Measurements from ENCODE around the gene LDLRAD1.
"Not testable (repeated sequence)": the region's sequence is repeated elsewhere in the genome, so short reads cannot be mapped to it uniquely, and the experiment has no call there.

Gene LDLRAD1

GRCh38 chr1:53992085-53992874 is 25.7 kb downstream of the LDLRAD1 start:
- no peak for DNase-seq (ENCODE audit: low read depth in 3 of 3, low spot score in 1 of 3)

DNA sequence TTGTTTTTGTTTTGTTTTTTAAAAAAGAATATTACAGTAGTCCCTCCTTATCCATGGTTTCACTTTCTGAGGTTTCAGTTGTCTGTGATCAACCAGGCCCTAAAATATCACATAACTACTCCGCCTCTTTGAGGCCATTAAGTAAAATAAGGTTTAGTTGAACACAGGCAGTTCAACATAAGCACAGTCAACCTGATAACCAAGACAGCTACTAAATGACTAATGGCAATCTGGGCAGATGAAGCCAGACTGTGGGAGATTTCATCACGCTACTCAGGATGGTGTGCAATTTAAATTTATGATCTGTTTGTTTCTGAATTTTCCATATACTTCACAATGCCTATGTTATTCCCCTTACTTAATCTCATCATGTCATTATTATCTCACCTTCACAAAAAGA is 30.1 kb downstream of the LDLRAD1 start:
- DNase-seq (ENCODE audit: low read depth in 3 of 3, low spot score in 1 of 3), result no peak

GRCh38 chr1:53986458-53986857 is 31.5 kb downstream of the LDLRAD1 start:
- no peak for DNase-seq (ENCODE audit: low read depth in 3 of 3, low spot score in 1 of 3)

DNA sequence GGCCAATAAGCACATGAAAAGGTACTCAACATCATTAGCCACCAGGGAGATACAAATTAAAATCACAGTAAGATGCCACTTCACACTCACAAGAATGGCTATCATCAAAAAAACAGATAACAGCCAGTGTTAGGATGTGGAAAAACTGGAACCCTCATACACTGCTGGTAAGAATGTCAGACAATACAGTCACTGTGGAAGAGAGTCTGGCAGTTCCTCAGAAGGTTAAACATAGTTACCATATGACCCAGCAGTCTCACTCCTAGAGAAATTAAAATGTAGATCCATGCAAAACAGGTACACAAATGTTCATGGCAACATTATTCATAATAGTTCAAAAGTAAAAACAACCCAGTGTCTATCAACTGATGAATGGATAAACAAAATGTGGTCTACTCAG is 33.3 kb downstream of the LDLRAD1 start:
- no peak for DNase-seq (ENCODE audit: low read depth in 3 of 3, low spot score in 1 of 3)

- DNase-seq (ENCODE audit: low read depth in 3 of 3, low spot score in 1 of 3), result no peak
Observed at GRCh38 chr1:53982763-53983104, 35.3 kb downstream of the LDLRAD1 start.

DNA sequence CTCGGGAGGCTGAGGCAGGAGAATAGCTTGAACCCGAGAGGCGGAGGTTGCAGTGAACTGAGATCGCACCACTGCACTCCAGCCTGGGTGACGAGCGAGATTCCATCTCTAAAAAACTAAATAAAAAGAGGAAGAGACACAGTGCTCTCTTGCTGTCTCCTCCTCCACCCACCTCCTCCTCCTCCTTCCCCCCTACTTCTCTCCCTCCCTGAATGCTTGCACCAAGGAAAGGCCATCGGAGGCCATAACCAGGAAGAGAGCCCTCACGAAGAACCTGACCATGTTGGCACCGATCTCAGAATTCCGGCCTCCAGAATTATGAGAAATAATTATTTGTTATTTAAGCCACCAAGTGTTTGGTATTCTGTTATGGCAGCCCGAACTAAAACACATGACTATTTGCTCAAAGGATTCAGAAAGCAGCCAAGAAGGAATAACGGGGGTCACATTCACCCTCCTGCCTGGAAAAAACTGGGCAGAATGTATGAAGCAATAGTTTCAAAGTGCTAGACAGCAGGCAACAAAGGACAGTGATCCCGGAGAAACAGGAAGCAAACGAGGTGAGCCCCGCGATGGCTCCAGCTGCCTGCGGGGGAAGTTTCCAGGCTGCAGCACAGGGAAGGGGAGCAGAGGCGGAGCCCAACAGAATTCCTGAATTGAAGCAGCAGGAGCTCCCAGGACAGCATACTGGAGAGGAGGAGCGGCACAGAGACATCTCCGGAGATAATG is 35.8 kb downstream of the LDLRAD1 start:
- DNase-seq (ENCODE audit: low read depth in 3 of 3, low spot score in 1 of 3), result no peak

- no peak for DNase-seq (ENCODE audit: low read depth in 3 of 3, low spot score in 1 of 3)
Observed at GRCh38 chr1:53981220-53981619, 36.8 kb downstream of the LDLRAD1 start.

- DNase-seq (ENCODE audit: low read depth in 3 of 3, low spot score in 1 of 3), result no peak
Observed at GRCh38 chr1:53979712-53980450, 38.1 kb downstream of the LDLRAD1 start.

DNA sequence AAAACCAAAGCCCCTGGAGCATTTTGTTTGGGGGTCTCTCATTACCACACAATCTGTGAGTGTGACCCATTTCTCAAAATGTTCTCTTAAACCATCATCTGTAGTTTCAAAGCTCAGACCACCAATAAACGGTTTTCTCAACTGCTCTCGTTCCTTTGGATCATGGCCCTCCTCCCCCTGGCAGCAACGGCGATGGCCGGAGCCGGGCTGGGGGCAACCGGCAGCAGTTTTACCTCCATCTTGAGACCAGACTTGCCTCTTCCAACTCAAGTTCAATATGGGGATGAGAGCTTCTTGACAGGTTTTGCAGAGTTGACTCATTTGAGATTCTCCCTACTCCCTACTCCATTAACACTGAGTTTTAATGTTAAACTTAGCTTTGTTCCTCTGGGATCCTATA is 42.1 kb downstream of the LDLRAD1 start:
- no peak for DNase-seq (ENCODE audit: low read depth in 3 of 3, low spot score in 1 of 3)

GRCh38 chr1:53971718-53972117 is 46.3 kb downstream of the LDLRAD1 start:
- DNase-seq (ENCODE audit: low read depth in 3 of 3, low spot score in 1 of 3), result no peak

- DNase-seq (ENCODE audit: low read depth in 3 of 3, low spot score in 1 of 3), result not testable (repeated sequence)
Observed at GRCh38 chr1:53969323-53969722, 48.7 kb downstream of the LDLRAD1 start.

DNA sequence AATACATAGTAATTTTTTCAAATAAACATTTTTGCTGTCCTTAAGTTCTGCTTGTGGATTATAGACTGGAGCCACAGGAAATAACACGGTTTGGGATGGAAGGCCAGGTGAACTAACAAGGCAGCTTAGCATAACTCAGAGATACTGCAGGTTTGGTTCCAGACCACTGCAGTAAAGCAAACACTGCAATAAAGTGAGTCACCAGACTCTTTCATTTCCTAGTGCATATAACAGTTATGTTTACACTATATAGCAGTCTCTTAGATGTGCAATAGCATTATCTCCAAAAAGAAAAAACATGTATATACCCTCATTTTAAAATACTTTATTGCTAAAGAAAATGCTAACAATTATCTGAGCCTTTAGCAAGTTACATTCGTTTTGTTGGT is 49.9 kb downstream of the LDLRAD1 start:
- no peak for DNase-seq (ENCODE audit: low read depth in 3 of 3, low spot score in 1 of 3)

GRCh38 chr1:53967409-53968124 is 50.4 kb downstream of the LDLRAD1 start:
- no peak for DNase-seq (ENCODE audit: low read depth in 3 of 3, low spot score in 1 of 3)

GRCh38 chr1:53966794-53967193 is 51.2 kb downstream of the LDLRAD1 start:
- DNase-seq (ENCODE audit: low read depth in 3 of 3, low spot score in 1 of 3), result no peak

DNA sequence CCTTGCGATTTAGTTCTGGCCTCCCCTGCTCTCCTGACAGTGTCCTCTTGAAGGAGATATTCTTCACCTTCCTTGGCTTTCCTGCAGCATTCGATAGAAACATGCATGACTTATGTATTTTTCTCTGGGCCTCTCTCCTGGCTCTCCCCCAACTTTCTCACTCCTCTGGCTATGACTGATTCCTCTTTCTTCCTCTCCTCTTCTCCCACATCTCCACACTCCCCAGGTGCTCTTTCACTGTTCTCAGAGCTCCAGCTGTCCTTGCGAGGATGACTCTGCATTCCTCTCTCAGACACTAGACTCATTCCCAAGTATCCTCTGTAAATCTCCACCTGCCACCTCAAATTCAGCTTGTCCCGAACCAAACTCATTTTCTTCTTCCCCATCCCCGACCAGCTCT is 53.9 kb downstream of the LDLRAD1 start:
- no peak for DNase-seq (ENCODE audit: low read depth in 3 of 3, low spot score in 1 of 3)

DNA sequence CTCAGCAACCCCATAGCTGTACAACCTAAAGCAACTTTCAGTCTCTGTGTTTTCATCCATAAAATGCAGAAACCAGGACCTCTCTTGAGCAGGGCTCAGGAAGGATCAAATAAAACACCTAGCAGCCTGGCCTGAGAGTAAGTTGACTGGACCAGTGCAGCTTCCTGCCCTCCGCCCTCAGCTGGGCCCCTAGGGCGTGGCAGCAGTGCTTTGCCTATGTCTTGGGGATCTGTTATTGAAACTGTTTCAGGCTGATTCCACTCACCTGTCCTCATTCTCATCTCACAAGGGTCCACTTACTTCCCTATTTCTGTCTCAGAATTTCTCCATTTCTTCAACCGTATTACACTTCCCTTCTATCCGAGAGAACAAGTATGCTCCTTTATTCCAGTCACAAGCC is 54.5 kb downstream of the LDLRAD1 start:
- DNase-seq (ENCODE audit: low read depth in 3 of 3, low spot score in 1 of 3), result no peak

DNA sequence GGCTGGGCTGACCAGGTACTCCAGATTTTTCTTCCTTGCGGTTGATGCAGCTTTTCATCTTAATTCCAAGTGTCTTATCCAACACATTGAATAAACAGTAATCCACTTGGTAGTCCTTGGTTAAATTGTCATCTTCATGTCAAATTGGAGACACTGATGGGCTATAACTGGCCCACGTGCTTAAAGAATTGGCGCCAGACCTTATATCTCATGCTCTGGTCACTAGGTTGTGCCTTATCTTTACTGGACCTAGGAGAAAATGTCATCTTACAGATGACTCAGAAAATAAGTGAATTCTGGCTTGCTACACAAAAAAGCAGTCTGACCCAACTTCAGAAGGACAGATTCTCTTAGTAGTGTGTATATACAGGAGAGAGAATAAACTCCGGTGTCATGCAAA is 55.6 kb downstream of the LDLRAD1 start:
- no peak for DNase-seq (ENCODE audit: low read depth in 3 of 3, low spot score in 1 of 3)

GRCh38 chr1:53959664-53960250 is 58.2 kb downstream of the LDLRAD1 start:
- DNase-seq (ENCODE audit: low read depth in 3 of 3, low spot score in 1 of 3), result no peak
